Loucy (cell line): ENCODE measurements around the gene S100A6.

ENCODE experiments used
- H2AFZ ChIP-seq: fragments of 200-600 bp; sonication (generic); 2 replicates; pipeline ENCODE4 v1.6.0; 2016; ENCODE audit warnings: antibody characterized with exemption, mild to moderate bottlenecking, low read length, moderate library complexity
- H3F3A ChIP-seq: fragments of 200-600 bp; 2 replicates; pipeline ENCODE4 v1.6.0; 2016; ENCODE audit warnings: antibody characterized with exemption, low read depth, mild to moderate bottlenecking
- H3K27me3 ChIP-seq: fragments of 200-600 bp; sonication (generic); 2 replicates; pipeline ENCODE4 v1.6.1; 2014; ENCODE audit warnings: low read length, mild to moderate bottlenecking; ENCODE audit not compliant: insufficient read depth, poor library complexity, severe bottlenecking
- H3K36me3 ChIP-seq: fragments of 200-600 bp; sonication (generic); 2 replicates; pipeline ENCODE4 v1.6.1; 2016; ENCODE audit warnings: low read length; ENCODE audit not compliant: insufficient read depth
- H3K4me1 ChIP-seq: fragments of 200-600 bp; sonication (generic); 2 replicates; pipeline ENCODE4 v1.5.1; 2014; ENCODE audit warnings: low read length, mild to moderate bottlenecking; ENCODE audit not compliant: insufficient read depth, poor library complexity, severe bottlenecking
- H3K4me2 ChIP-seq: fragments of 200-600 bp; sonication (generic); 2 replicates; pipeline ENCODE4 v1.6.0; 2014; ENCODE audit warnings: antibody characterized with exemption, low read length, low read depth, mild to moderate bottlenecking; ENCODE audit not compliant: poor library complexity, severe bottlenecking
- H3K4me3 ChIP-seq: fragments of 200-600 bp; sonication (generic); 2 replicates; pipeline ENCODE4 v1.5.1; 2014; ENCODE audit warnings: low read length, mild to moderate bottlenecking, mixed read lengths; ENCODE audit not compliant: poor library complexity, severe bottlenecking
- H3K79me2 ChIP-seq: fragments of 200-600 bp; sonication (generic); 2 replicates; pipeline ENCODE4 v1.6.1; 2014; ENCODE audit warnings: low read length; ENCODE audit not compliant: insufficient read depth
- H3K9ac ChIP-seq: fragments of 200-600 bp; sonication (generic); 2 replicates; pipeline ENCODE4 v1.6.0; 2014; ENCODE audit warnings: mild to moderate bottlenecking, low read depth, low read length, moderate library complexity; ENCODE audit not compliant: poor library complexity, severe bottlenecking
- H3K9me2 ChIP-seq: fragments of 200-600 bp; sonication (generic); replicated peaks from 2 replicates; pipeline ENCODE4 v1.6.1; 2016; ENCODE audit warnings: low read depth, low read length, mixed read lengths
- H3K9me3 ChIP-seq: fragments of 200-600 bp; sonication (generic); 2 replicates; pipeline ENCODE4 v1.6.1; 2014; ENCODE audit warnings: mild to moderate bottlenecking, antibody characterized with exemption, low read length, low read depth; ENCODE audit not compliant: insufficient read depth
- H4K20me1 ChIP-seq: fragments of 200-600 bp; sonication (generic); 2 replicates; pipeline ENCODE4 v1.6.0; 2014; ENCODE audit warnings: antibody characterized with exemption, low read length, mild to moderate bottlenecking; ENCODE audit not compliant: insufficient read depth, poor library complexity, severe bottlenecking
- EZH2phosphoT487 ChIP-seq: fragments of 200-600 bp; IDR thresholded peaks from 2 replicates; pipeline ENCODE4 v1.6.1; 2018; ENCODE audit warnings: antibody characterized with exemption, mild to moderate bottlenecking, moderate library complexity, borderline replicate concordance
- TF ChIP-seq, protein P1 (sequence below): fragments of 200-600 bp; sonication (generic); conservative IDR thresholded peaks from 2 replicates; pipeline ENCODE4 v1.5.1; 2014; ENCODE audit warnings: mild to moderate bottlenecking, antibody characterized with exemption, low read length

The S100A6 gene

DNA sequence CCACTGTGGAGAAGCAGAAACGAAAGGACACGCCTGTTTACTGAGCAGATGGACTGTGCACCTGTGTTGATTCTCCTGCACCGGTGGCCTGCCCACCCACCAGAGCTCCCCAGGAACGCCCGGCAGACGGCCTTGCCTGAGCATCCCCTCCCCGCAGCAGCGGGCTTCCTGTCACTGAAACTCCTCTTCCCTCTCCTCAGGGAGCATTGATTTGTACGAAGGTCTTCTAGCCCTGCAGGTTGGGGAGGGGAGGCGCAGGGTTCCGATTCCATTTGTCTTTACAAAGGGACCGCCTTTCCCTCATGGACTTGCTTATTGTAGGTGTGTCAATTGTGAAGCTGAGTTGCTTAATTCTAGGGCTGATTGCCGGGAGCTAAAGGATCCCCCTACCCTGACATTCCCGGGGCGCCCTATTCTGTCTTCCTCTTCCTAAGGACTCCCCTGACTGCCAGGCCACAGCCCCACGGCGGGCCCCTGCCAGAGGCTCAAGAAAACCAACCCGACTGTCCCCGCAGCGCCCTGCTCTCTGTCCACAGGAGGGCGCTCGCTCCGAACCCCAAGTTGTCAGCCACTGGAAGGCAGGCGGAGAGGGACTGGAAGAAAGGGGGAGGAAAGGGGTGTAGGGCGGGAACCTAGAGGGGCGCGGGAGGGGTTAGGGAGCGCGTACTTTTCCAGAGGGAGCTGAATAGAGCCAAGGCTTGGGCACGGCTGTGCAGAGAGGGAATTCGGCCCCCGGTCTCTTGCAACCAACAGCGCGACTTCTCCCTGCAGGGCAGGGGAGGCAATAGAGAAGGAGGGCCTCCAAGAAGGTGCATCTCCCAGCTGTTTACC is 2.8 kb downstream of the S100A6 start:
- no peaks in the 10 kb centered on the region for H3K9me2 ChIP-seq
- H3K4me2 ChIP-seq = peak overlapping the region; percentile 94
- H3K9ac ChIP-seq = peak overlapping the region; percentile 94
- no peaks in the 10 kb centered on the region for H3K36me3 ChIP-seq
- H3K79me2 ChIP-seq = peaks cover 37% of the 10 kb centered on the region
- H3K27me3 ChIP-seq = no peaks in the 10 kb centered on the region
- no peaks in the 10 kb centered on the region for H3K9me3 ChIP-seq
- peaks cover 18% of the 10 kb centered on the region for H3F3A ChIP-seq
- TF ChIP-seq, protein P1, sequence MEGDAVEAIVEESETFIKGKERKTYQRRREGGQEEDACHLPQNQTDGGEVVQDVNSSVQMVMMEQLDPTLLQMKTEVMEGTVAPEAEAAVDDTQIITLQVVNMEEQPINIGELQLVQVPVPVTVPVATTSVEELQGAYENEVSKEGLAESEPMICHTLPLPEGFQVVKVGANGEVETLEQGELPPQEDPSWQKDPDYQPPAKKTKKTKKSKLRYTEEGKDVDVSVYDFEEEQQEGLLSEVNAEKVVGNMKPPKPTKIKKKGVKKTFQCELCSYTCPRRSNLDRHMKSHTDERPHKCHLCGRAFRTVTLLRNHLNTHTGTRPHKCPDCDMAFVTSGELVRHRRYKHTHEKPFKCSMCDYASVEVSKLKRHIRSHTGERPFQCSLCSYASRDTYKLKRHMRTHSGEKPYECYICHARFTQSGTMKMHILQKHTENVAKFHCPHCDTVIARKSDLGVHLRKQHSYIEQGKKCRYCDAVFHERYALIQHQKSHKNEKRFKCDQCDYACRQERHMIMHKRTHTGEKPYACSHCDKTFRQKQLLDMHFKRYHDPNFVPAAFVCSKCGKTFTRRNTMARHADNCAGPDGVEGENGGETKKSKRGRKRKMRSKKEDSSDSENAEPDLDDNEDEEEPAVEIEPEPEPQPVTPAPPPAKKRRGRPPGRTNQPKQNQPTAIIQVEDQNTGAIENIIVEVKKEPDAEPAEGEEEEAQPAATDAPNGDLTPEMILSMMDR = peak; percentile 83
- TF ChIP-seq EZH2phosphoT487 = no peak
- peak overlapping the region; percentile 89 for H3K4me3 ChIP-seq
- no peak overlapping the region for H2AFZ ChIP-seq
- peaks cover 66% of the 10 kb centered on the region for H3K4me1 ChIP-seq
- no peaks in the 10 kb centered on the region for H4K20me1 ChIP-seq

DNA sequence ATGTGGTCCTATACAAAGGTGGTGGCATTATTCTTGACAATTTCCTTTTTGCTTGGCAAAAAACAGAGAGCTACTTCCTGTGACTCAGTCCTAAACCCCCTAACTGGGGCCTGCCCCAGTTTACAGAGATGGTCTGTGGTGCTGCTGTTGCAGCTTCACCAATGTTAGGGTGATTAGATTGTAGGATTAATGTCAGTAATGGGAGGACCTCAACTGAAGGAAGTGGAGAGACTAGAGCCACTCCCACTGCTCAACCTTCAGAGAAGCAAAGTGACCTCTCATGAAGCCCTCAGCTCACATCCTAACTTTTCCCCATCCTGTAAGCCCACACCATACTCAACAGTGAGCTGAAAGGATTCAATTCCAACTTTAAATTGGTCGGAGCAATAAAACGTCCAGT is 3.6 kb downstream of the S100A6 start:
- H3F3A ChIP-seq = peaks cover 18% of the 10 kb centered on the region
- TF ChIP-seq, protein P1 = no peak
- no peak for TF ChIP-seq EZH2phosphoT487
- H3K4me1 ChIP-seq = peaks cover 65% of the 10 kb centered on the region
- H4K20me1 ChIP-seq = no peaks in the 10 kb centered on the region
- peak overlapping the region; percentile 94 for H3K9ac ChIP-seq
- no peaks in the 10 kb centered on the region for H3K36me3 ChIP-seq
- peak overlapping the region; percentile 89 for H3K4me3 ChIP-seq
- peak overlapping the region; percentile 94 for H3K4me2 ChIP-seq
- no peaks in the 10 kb centered on the region for H3K9me2 ChIP-seq
- no peak overlapping the region for H2AFZ ChIP-seq
- H3K9me3 ChIP-seq = no peaks in the 10 kb centered on the region
- H3K27me3 ChIP-seq = no peaks in the 10 kb centered on the region
- H3K79me2 ChIP-seq = peaks cover 37% of the 10 kb centered on the region

DNA sequence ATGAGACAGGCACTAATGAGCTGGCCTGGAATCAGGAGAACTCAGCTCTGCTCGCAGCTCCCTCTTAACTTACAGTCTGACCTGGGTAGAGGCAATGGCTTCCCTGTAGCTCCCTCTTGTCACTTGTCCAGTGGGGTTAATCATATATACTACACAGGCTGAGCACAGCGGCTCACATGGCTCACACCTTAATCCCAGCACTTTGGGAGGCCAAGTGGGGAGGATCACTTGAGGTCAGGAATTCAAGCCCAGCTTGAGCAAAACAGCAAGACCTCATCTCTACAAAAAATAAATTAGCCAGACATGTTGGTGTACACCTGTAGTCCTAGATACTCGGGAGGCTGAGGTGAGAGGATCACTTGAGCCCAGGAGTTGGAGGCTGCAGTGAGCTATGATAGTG is 4.2 kb downstream of the S100A6 start:
- peak overlapping the region; percentile 94 for H3K9ac ChIP-seq

More for the DNA sequence above, 4.2 kb downstream of the S100A6 start:
- peaks cover 18% of the 10 kb centered on the region for H3F3A ChIP-seq
- H3K36me3 ChIP-seq = no peaks in the 10 kb centered on the region
- H4K20me1 ChIP-seq = no peaks in the 10 kb centered on the region
- peak overlapping the region; percentile 94 for H3K4me2 ChIP-seq
- TF ChIP-seq, protein P1 = no peak
- TF ChIP-seq EZH2phosphoT487 = no peak
- no peaks in the 10 kb centered on the region for H3K27me3 ChIP-seq
- H3K4me1 ChIP-seq = peaks cover 60% of the 10 kb centered on the region
- H3K79me2 ChIP-seq = peaks cover 33% of the 10 kb centered on the region
- no peaks in the 10 kb centered on the region for H3K9me2 ChIP-seq
- no peak overlapping the region for H2AFZ ChIP-seq
- peak overlapping the region; percentile 89 for H3K4me3 ChIP-seq
- H3K9me3 ChIP-seq = no peaks in the 10 kb centered on the region
